Measurements from ENCODE around the gene STAM2. TPM values are rescaled to one million over a fixed set of nuclear protein-coding genes. Genes with fewer than 3 reads are reported as not detected.
"Not testable (repeated sequence)": the region's sequence is repeated elsewhere in the genome, so short reads cannot be mapped to it uniquely, and the experiment has no call there.

STAM2 gene
- total and polyA plus RNA-seq, 8 donors: 5.9 to 20.8 (median 16.7) TPM

DNA sequence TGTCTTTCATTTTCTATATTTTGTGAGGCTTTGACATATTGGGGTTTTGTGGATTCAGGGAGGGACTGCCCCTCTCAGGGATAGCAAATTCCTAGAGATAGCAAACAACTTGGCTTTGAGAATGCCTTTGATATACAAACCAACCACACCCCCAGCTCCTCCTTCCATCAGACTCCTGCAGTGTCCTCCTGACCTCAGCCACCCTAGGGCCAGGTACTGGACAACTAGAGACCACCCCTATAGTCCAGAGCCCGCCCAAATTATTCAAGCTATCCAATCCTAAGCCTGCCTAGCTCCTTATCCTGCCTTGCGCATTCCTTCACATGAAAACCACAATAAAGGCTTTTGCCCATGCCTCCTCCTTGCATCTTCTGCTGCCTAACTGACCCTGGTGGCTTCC lies 22.9 kb upstream of the STAM2 start:
- intact Hi-C loops (cut with DNase I): no loop called here
- H3K4me3 ChIP-seq: no peak overlapping the region
- ATAC-seq (no peak), DNase-seq (no peak), FAIRE-seq (no peak)
- H3K27ac ChIP-seq: no peak overlapping the region
- 93 to 98% methylated on average over 2 of the region's 2 CpGs for WGBS, 2 donors
- no peaks in the 10 kb centered on the region for H3K27me3 ChIP-seq
- H3K9me3 ChIP-seq: no peaks in the 10 kb centered on the region
- peaks cover 0 to 7% (median 5%) of the 10 kb centered on the region in 3 donors for H3K4me1 ChIP-seq
- H3K36me3 ChIP-seq: no peaks in the 10 kb centered on the region
- TF ChIP-seq, protein P1, sequence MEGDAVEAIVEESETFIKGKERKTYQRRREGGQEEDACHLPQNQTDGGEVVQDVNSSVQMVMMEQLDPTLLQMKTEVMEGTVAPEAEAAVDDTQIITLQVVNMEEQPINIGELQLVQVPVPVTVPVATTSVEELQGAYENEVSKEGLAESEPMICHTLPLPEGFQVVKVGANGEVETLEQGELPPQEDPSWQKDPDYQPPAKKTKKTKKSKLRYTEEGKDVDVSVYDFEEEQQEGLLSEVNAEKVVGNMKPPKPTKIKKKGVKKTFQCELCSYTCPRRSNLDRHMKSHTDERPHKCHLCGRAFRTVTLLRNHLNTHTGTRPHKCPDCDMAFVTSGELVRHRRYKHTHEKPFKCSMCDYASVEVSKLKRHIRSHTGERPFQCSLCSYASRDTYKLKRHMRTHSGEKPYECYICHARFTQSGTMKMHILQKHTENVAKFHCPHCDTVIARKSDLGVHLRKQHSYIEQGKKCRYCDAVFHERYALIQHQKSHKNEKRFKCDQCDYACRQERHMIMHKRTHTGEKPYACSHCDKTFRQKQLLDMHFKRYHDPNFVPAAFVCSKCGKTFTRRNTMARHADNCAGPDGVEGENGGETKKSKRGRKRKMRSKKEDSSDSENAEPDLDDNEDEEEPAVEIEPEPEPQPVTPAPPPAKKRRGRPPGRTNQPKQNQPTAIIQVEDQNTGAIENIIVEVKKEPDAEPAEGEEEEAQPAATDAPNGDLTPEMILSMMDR (IDR thresholded peaks at IDR 0.05): no peak

DNA sequence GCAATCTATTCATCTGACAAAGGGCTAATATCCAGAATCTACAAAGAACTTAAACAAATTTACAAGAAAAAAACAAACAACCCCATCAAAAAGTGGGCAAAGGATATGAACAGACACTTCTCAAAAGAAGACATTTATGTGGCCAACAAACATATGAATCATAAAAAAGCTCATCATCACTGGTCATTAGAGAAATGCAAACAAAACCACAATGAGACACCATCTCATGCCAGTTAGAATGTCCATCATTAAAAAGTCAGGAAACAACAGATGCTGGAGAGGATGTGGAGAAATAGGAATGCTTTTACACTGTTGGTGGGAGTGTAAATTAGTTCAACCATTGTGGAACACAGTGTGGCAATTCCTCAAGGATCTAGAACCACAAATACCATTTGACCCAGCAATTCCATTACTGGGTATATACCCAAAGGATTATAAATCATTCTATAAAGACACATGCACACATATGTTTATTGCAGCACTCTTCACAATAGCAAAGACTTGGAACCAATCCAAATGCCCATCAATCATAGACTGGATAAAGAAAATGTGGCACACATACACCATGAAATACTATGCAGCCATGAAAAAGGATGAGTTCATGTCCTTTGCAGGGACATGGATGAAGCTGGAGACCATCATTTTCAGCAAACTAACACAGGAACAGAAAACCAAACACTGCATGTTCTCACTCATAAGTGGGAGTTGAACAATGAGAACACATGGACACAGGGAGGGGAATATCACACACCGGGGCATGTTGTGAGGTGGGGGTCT lies 22.1 kb upstream of the STAM2 start:
- FAIRE-seq; H3K4me1 ChIP-seq; H3K9me3 ChIP-seq; H3K27me3 ChIP-seq; DNase-seq; ATAC-seq; intact Hi-C loops (cut with DNase I); H3K27ac ChIP-seq; H3K36me3 ChIP-seq; H3K4me3 ChIP-seq: not testable (repeated sequence)
- WGBS, 2 donors: 0 to 4% methylated on average over 1 of the region's 1 CpG

DNA sequence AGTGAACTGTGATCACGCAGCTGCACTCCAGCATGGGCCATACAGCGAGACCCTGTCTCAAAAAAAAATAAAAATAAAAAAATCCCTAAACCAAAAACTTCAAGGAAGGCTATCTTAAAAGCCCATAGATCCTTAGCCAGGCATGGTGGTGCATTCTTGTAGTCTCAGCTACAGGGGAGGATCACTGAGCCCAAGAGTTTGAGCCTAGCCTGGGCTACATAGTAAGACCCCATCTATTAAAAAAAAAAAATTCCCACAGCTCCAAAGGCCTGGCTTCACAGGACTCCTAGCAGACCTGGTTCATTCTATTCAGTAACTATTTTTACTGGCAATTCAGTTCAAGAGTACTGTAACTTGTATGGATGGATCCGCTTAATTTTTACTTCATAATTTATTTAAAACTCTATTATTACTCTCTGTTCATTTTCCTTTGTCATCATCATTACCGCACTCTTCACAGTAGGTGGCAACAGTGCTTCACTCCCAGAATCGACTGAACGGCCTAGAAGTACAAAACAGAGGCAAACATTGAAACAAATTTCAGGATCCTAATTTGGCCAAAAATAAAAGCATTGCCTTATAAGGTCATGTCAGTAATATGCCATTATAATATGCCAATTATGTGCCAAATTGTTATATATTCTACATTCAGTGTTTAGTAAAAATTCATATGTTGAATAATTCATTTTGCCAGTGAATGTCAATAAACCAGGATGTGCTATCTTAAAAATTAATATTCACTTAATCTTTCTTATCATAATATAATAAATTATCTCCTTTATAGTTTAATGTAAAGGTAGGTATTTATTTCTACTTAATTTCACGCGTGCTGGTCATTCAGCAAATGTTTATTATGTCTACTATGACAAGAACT lies 14.3 kb upstream of the STAM2 start:
- ATAC-seq: peak; percentile 78 to 94 (median 93)
- no peak overlapping the region for H3K27ac ChIP-seq
- peak; percentile 91 for FAIRE-seq
- TF ChIP-seq, protein P1 (IDR thresholded peaks at IDR 0.05): peak; percentile 7 to 56 (median 50)
- no peaks in the 10 kb centered on the region for H3K4me1 ChIP-seq
- WGBS, 2 donors: 29 to 34% methylated on average over 8 of the region's 8 CpGs
- intact Hi-C loops (cut with DNase I): loop anchor here (5.0 to 10.0 kb wide), 3 partner anchors 432 to 447 kb away; no protein-coding TSS in a partner anchor
- H3K4me3 ChIP-seq: no peak overlapping the region
- H3K36me3 ChIP-seq: no peaks in the 10 kb centered on the region
- H3K27me3 ChIP-seq: no peaks in the 10 kb centered on the region
- H3K9me3 ChIP-seq: no peaks in the 10 kb centered on the region
- DNase-seq: peak in 1 of 6 donors; percentile 47

DNA sequence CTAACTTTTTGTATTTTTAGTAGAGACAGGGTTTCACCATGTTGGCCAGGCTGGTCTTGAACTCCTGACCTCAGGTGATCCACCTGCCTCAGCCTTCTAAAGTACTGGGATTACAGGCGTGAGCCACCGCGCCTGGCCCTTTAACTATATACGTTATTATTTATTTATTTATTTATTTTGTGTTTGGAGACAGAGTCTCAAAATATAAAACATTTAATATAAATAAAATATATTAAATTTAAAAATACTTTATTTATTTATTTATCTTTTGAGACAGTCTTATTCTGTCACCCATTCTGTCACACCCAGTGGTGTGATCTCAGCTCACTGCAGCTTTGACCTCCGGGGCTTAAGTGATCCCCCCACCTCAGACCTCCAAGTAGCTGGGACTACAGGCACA lies 11.2 kb upstream of the STAM2 start:
- H3K4me3 ChIP-seq, FAIRE-seq, H3K4me1 ChIP-seq, H3K27me3 ChIP-seq, H3K36me3 ChIP-seq, ATAC-seq, H3K27ac ChIP-seq, H3K9me3 ChIP-seq, DNase-seq: not testable (repeated sequence)
- 80 to 82% methylated on average over 5 of the region's 5 CpGs for WGBS, 2 donors
- intact Hi-C loops (cut with DNase I): loop anchor here (5.0 to 10.0 kb wide), 2 partner anchors 448 to 450 kb away; no protein-coding TSS in a partner anchor

DNA sequence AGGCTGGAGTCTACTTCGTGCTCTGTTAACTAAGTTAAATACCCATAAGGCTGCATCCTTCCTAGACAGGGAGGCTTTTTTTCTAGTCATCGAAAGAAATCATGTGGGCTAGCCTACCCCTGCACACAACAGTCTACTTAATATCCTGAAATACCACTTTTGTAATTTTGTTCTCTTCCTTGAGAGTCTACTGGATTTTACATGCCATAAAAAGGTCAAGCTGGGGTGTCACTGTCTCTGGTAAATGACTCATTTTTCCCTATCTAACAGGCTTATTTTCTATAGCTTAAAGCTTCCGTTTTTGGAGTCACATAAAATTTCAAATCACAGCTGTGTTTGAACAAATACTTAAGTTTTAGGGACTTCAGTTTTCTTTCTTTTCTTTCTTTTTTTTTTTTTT lies 10.7 kb upstream of the STAM2 start:
- Histone ChIP-seq H3K4me1 (no peaks in the 10 kb centered on the region), H3K27ac (no peak overlapping the region), H3K9me3 (no peaks in the 10 kb centered on the region), H3K36me3 (no peaks in the 10 kb centered on the region), H3K27me3 (no peaks in the 10 kb centered on the region), H3K4me3 (no peak overlapping the region)
- intact Hi-C loops (cut with DNase I): loop anchor here (5.0 to 10.0 kb wide), 2 partner anchors 449 to 451 kb away; no protein-coding TSS in a partner anchor
- 74 to 85% methylated on average over 3 of the region's 3 CpGs for WGBS, 2 donors
- TF ChIP-seq, protein P1 (IDR thresholded peaks at IDR 0.05): no peak
- FAIRE-seq: no peak
- no peak for ATAC-seq
- no peak for DNase-seq
